HepG2 (cell line): Measurements from ENCODE around the gene RHCE. TPM values are rescaled to one million over a fixed set of nuclear protein-coding genes. Genes with fewer than 3 reads are reported as not detected.

Source experiments
- HCFC1 ChIP-seq: fragments of 150-350 bp; IDR thresholded peaks from 2 replicates; pipeline ENCODE4 v1.6.1; 2014; ENCODE audit warnings: low read depth, low read length
- MXI1 ChIP-seq: IDR thresholded peaks from 3 replicates; pipeline ENCODE4 v1.6.1; 2012; ENCODE audit warnings: low read depth, low read length, inconsistent platforms, borderline replicate concordance
- PCBP1 ChIP-seq: fragments of 200-400 bp; formaldehyde crosslinking; IDR thresholded peaks from 2 replicates; pipeline ENCODE4 v1.6.1; 2017; ENCODE audit warnings: mild to moderate bottlenecking, low read depth, low read length, borderline replicate concordance
- REXO4 ChIP-seq: sonication (generic); formaldehyde crosslinking; IDR thresholded peaks from 2 replicates; pipeline ENCODE4 v1.8.0; 2022; ENCODE audit warnings: missing genetic modification reagents, mild to moderate bottlenecking, borderline replicate concordance
- RXRA ChIP-seq: sonication (generic); formaldehyde crosslinking; IDR thresholded peaks from 2 replicates; pipeline ENCODE4 v1.5.1; 2020; ENCODE audit warnings: missing genetic modification reagents
- STAG1 ChIP-seq: sonication (generic); formaldehyde crosslinking; IDR thresholded peaks from 2 replicates; pipeline ENCODE4 v1.4.0; 2020; ENCODE audit warnings: missing genetic modification reagents
- YEATS2 ChIP-seq: sonication (generic); formaldehyde crosslinking; IDR thresholded peaks from 2 replicates; pipeline ENCODE4 v1.4.0; 2020; ENCODE audit warnings: missing genetic modification reagents, borderline replicate concordance
- ZBTB1 ChIP-seq: sonication (generic); formaldehyde crosslinking; IDR thresholded peaks from 2 replicates; pipeline ENCODE4 v1.4.0; 2020; ENCODE audit warnings: missing genetic modification reagents, borderline replicate concordance
- ZNF10 ChIP-seq: sonication (generic); formaldehyde crosslinking; IDR thresholded peaks from 2 replicates; pipeline ENCODE4 v1.4.0; 2020; ENCODE audit warnings: mild to moderate bottlenecking, low read depth, missing genetic modification reagents, borderline replicate concordance
- ZNF20 ChIP-seq: sonication (generic); formaldehyde crosslinking; IDR thresholded peaks from 2 replicates; pipeline ENCODE4 v1.4.0; 2020; ENCODE audit warnings: mild to moderate bottlenecking, moderate library complexity, missing genetic modification reagents
- ZNF550 ChIP-seq: sonication (generic); formaldehyde crosslinking; IDR thresholded peaks from 2 replicates; pipeline ENCODE4 v1.4.0; 2020; ENCODE audit warnings: mild to moderate bottlenecking, missing genetic modification reagents, borderline replicate concordance
- polyA plus RNA-seq, 8 experiments: library from polyadenylated mRNA; depleted of rRNA in 3 of 8; stranded (reverse) in 7 of 8; unstranded in 1 of 8; fragments of >200 nt; fragmentation: Illumina TruSeq in 4 of 8; extraction: Trizol in 4 of 8; gene quantifications; 2 replicates each; pipeline versions ENCODE4 v1.2.1 to v1.2.3, GENCODE V29; 2011 to 2016; ENCODE audit warnings: low read depth in 4 of 8, missing spikeins in 1 of 8, mixed read lengths in 1 of 8; ENCODE audit not compliant: insufficient read depth in 1 of 8
- total RNA-seq, 5 experiments: library from RNA; depleted of rRNA; stranded (reverse); fragments of >200 nt; fragmentation: Illumina TruSeq; extraction: Trizol; gene quantifications; 2 replicates each; pipeline ENCODE4 v1.2.3, GENCODE V29; 2016; ENCODE audit warnings: low read depth in 1 of 5
- TF ChIP-seq, protein P1 (sequence below): IDR thresholded peaks from 2 replicates; pipeline ENCODE4 v1.6.1; 2016; ENCODE audit warnings: low read depth, control low read depth
- TF ChIP-seq, protein P2 (sequence below): sonication (generic); formaldehyde crosslinking; IDR thresholded peaks from 2 replicates; pipeline ENCODE4 v1.5.0; 2020; ENCODE audit warnings: missing genetic modification reagents, mild to moderate bottlenecking, borderline replicate concordance
- TF ChIP-seq, protein P3 (sequence below): sonication (generic); formaldehyde crosslinking; IDR thresholded peaks from 2 replicates; pipeline ENCODE4 v1.8.0; 2022; ENCODE audit warnings: mild to moderate bottlenecking, missing genetic modification reagents, borderline replicate concordance
- TF ChIP-seq, protein P4 (sequence below): sonication (generic); formaldehyde crosslinking; IDR thresholded peaks from 2 replicates; pipeline ENCODE4 v1.5.0; 2020; ENCODE audit warnings: mild to moderate bottlenecking, missing genetic modification reagents, borderline replicate concordance

Gene RHCE
- total and polyA plus RNA-seq, 2 of the 13 experiments (the other 11 are each of a cell fraction or from before 2014, with no cell fraction given), result 0.30 TPM; not detected in 1

DNA sequence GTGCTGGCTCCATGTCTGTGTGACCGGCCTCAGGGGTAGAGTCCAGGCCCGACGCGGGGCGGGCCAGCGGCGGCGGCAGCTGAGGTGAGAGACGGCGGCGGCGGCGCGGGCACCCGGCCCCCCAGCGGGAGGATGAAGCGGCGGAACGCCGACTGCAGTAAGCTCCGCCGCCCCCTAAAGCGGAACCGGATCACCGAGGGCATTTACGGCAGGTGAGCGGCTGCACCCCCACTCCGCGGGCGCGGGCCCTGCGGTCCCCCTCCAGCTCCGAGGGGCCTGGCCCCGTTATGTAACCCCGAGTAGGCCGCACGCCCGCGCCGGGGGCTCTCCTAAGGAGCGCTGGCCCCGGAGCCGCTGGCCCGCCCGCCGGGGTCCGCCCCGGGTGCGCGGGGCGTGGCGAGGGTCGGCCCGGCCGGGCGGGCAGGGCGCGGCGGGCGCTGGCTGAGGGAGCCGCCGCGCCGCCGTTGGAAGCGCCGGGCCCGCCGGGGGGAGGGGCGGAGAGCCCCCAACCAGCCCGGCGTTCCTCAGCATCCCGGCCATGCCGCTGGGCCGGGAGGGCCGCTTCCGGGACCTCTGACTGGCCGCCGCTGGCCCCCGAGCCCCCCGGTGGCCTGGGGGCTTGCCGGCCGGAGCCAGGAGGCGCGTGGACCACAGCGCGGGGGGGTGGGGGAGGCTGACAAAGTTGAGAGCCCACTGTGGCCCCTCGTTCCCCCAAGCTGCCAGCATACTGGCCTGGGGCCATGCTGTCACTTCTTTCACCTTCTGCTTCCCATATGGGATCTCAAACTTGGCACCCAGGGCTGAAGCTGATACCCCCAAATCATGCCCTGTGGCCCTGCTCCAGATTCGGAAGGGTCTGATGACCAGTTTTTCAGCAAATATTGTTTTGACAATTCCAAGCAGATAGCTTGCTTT is 10.6 kb upstream of the RHCE start (continued):
- TF ChIP-seq, protein P1, sequence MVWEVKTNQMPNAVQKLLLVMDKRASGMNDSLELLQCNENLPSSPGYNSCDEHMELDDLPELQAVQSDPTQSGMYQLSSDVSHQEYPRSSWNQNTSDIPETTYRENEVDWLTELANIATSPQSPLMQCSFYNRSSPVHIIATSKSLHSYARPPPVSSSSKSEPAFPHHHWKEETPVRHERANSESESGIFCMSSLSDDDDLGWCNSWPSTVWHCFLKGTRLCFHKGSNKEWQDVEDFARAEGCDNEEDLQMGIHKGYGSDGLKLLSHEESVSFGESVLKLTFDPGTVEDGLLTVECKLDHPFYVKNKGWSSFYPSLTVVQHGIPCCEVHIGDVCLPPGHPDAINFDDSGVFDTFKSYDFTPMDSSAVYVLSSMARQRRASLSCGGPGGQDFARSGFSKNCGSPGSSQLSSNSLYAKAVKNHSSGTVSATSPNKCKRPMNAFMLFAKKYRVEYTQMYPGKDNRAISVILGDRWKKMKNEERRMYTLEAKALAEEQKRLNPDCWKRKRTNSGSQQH (CRISPR knock-in tag), result 0 out of 2 replicates have a peak, but pooled peaks have one; percentile 54
- TF ChIP-seq YEATS2 (CRISPR knock-in tag) (no peak), HCFC1 (no peak), ZNF10 (no peak), ZNF550 (CRISPR knock-in tag) (no peak), ZBTB1 (CRISPR knock-in tag) (no peak), ZNF20 (CRISPR knock-in tag) (no peak), MXI1 (0 out of 3 replicates have a peak, but pooled peaks have one; percentile 17), REXO4 (CRISPR knock-in tag) (no peak), RXRA (CRISPR knock-in tag) (no peak), STAG1 (no peak), PCBP1 (no peak)
- TF ChIP-seq, protein P2, sequence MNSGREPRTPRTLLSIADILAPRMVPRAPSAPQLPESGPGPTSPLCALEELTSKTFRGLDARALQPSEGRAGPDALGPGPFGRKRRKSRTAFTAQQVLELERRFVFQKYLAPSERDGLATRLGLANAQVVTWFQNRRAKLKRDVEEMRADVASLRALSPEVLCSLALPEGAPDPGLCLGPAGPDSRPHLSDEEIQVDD (CRISPR knock-in tag), result no peak
- TF ChIP-seq, protein P3, sequence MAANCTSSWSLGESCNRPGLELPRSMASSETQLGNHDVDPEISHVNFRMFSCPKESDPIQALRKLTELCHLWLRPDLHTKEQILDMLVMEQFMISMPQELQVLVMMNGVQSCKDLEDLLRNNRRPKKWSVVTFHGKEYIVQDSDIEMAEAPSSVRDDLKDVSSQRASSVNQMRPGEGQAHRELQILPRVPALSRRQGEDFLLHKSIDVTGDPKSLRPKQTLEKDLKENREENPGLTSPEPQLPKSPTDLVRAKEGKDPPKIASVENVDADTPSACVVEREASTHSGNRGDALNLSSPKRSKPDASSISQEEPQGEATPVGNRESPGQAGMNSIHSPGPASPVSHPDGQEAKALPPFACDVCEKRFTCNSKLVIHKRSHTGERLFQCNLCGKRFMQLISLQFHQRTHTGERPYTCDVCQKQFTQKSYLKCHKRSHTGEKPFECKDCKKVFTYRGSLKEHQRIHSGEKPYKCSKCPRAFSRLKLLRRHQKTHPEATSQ (CRISPR knock-in tag), result no peak
- TF ChIP-seq, protein P4, sequence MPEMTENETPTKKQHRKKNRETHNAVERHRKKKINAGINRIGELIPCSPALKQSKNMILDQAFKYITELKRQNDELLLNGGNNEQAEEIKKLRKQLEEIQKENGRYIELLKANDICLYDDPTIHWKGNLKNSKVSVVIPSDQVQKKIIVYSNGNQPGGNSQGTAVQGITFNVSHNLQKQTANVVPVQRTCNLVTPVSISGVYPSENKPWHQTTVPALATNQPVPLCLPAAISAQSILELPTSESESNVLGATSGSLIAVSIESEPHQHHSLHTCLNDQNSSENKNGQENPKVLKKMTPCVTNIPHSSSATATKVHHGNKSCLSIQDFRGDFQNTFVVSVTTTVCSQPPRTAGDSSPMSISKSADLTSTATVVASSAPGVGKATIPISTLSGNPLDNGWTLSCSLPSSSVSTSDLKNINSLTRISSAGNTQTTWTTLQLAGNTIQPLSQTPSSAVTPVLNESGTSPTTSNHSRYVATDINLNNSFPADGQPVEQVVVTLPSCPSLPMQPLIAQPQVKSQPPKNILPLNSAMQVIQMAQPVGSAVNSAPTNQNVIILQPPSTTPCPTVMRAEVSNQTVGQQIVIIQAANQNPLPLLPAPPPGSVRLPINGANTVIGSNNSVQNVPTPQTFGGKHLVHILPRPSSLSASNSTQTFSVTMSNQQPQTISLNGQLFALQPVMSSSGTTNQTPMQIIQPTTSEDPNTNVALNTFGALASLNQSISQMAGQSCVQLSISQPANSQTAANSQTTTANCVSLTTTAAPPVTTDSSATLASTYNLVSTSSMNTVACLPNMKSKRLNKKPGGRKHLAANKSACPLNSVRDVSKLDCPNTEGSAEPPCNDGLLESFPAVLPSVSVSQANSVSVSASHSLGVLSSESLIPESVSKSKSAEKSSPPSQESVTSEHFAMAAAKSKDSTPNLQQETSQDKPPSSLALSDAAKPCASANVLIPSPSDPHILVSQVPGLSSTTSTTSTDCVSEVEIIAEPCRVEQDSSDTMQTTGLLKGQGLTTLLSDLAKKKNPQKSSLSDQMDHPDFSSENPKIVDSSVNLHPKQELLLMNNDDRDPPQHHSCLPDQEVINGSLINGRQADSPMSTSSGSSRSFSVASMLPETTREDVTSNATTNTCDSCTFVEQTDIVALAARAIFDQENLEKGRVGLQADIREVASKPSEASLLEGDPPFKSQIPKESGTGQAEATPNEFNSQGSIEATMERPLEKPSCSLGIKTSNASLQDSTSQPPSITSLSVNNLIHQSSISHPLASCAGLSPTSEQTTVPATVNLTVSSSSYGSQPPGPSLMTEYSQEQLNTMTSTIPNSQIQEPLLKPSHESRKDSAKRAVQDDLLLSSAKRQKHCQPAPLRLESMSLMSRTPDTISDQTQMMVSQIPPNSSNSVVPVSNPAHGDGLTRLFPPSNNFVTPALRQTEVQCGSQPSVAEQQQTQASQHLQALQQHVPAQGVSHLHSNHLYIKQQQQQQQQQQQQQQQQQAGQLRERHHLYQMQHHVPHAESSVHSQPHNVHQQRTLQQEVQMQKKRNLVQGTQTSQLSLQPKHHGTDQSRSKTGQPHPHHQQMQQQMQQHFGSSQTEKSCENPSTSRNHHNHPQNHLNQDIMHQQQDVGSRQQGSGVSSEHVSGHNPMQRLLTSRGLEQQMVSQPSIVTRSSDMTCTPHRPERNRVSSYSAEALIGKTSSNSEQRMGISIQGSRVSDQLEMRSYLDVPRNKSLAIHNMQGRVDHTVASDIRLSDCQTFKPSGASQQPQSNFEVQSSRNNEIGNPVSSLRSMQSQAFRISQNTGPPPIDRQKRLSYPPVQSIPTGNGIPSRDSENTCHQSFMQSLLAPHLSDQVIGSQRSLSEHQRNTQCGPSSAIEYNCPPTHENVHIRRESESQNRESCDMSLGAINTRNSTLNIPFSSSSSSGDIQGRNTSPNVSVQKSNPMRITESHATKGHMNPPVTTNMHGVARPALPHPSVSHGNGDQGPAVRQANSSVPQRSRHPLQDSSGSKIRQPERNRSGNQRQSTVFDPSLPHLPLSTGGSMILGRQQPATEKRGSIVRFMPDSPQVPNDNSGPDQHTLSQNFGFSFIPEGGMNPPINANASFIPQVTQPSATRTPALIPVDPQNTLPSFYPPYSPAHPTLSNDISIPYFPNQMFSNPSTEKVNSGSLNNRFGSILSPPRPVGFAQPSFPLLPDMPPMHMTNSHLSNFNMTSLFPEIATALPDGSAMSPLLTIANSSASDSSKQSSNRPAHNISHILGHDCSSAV (CRISPR knock-in tag), result no peak
